Measurements from ENCODE around the gene CLEC3A.
"Not testable (repeated sequence)": the region's sequence is repeated elsewhere in the genome, so short reads cannot be mapped to it uniquely, and the experiment has no call there.

Gene CLEC3A

GRCh38 chr16:78057803-78058564, 35.6 kb downstream of the CLEC3A start:
- DNase-seq, result no peak
- TF ChIP-seq CTCF (IDR thresholded peaks at IDR 0.05; ENCODE audit: low read depth, low read length, missing control alignments), result no peak
- Histone ChIP-seq H3K36me3 (replicated peaks) (no peaks in the 10 kb centered on the region), H3K27me3 (replicated peaks) (no peaks in the 10 kb centered on the region), H3K4me3 (ENCODE audit: low read depth, low read length) (no peak overlapping the region), H3K27ac (no peak overlapping the region)
- in situ Hi-C loops (cut with HindIII; ENCODE audit: low pct_ligation_motif_present, low sequenced_read_pairs), result no loop called here

GRCh38 chr16:78059806-78060205, 37.5 kb downstream of the CLEC3A start:
- in situ Hi-C loops (cut with HindIII; ENCODE audit: low pct_ligation_motif_present, low sequenced_read_pairs); DNase-seq; H3K27ac ChIP-seq; H3K27me3 ChIP-seq (replicated peaks); H3K4me3 ChIP-seq (ENCODE audit: low read depth, low read length); H3K36me3 ChIP-seq (replicated peaks): not testable (repeated sequence)

GRCh38 chr16:78060295-78060694, 37.9 kb downstream of the CLEC3A start:
- TF ChIP-seq CTCF (IDR thresholded peaks at IDR 0.05; ENCODE audit: low read depth, low read length, missing control alignments), result no peak
- in situ Hi-C loops (cut with HindIII; ENCODE audit: low pct_ligation_motif_present, low sequenced_read_pairs), result no loop called here
- Histone ChIP-seq H3K27ac (no peak overlapping the region), H3K4me3 (ENCODE audit: low read depth, low read length) (no peak overlapping the region), H3K27me3 (replicated peaks) (no peaks in the 10 kb centered on the region), H3K36me3 (replicated peaks) (no peaks in the 10 kb centered on the region)
- DNase-seq, result no peak

- no peak for TF ChIP-seq CTCF (IDR thresholded peaks at IDR 0.05; ENCODE audit: low read depth, low read length, missing control alignments)
Measured at GRCh38 chr16:78060809-78061208, 38.5 kb downstream of the CLEC3A start.

GRCh38 chr16:78065319-78065718, 43.0 kb downstream of the CLEC3A start:
- Histone ChIP-seq H3K27ac (no peak overlapping the region), H3K4me3 (ENCODE audit: low read depth, low read length) (no peak overlapping the region), H3K36me3 (replicated peaks) (no peaks in the 10 kb centered on the region), H3K27me3 (replicated peaks) (no peaks in the 10 kb centered on the region)
- DNase-seq, result no peak
- in situ Hi-C loops (cut with HindIII; ENCODE audit: low pct_ligation_motif_present, low sequenced_read_pairs), result no loop called here
- no peak for TF ChIP-seq CTCF (IDR thresholded peaks at IDR 0.05; ENCODE audit: low read depth, low read length, missing control alignments)

More at GRCh38 chr16:78060809-78061208, 38.5 kb downstream of the CLEC3A start:
- Histone ChIP-seq H3K27ac (no peak overlapping the region), H3K36me3 (replicated peaks) (no peaks in the 10 kb centered on the region), H3K4me3 (ENCODE audit: low read depth, low read length) (no peak overlapping the region), H3K27me3 (replicated peaks) (no peaks in the 10 kb centered on the region)
- DNase-seq, result no peak
- in situ Hi-C loops (cut with HindIII; ENCODE audit: low pct_ligation_motif_present, low sequenced_read_pairs), result no loop called here

- no peaks in the 10 kb centered on the region for H3K36me3 ChIP-seq (replicated peaks)
- H3K27ac ChIP-seq, result no peak overlapping the region
- no peak for TF ChIP-seq CTCF (IDR thresholded peaks at IDR 0.05; ENCODE audit: low read depth, low read length, missing control alignments)
- H3K27me3 ChIP-seq (replicated peaks), result no peaks in the 10 kb centered on the region
- in situ Hi-C loops (cut with HindIII; ENCODE audit: low pct_ligation_motif_present, low sequenced_read_pairs), result no loop called here
- DNase-seq, result no peak
- no peak overlapping the region for H3K4me3 ChIP-seq (ENCODE audit: low read depth, low read length)
Measured at GRCh38 chr16:78069913-78070312, 47.6 kb downstream of the CLEC3A start.

Data from brain microvascular endothelial cell (primary cell).